Measurements from ENCODE around the gene EFNA1. TPM values are rescaled to one million over a fixed set of nuclear protein-coding genes. Genes with fewer than 3 reads are reported as not detected.

The EFNA1 gene
- total and polyA plus RNA-seq, 7 donors, result 5.5 to 42.6 (median 15.0) TPM

DNA sequence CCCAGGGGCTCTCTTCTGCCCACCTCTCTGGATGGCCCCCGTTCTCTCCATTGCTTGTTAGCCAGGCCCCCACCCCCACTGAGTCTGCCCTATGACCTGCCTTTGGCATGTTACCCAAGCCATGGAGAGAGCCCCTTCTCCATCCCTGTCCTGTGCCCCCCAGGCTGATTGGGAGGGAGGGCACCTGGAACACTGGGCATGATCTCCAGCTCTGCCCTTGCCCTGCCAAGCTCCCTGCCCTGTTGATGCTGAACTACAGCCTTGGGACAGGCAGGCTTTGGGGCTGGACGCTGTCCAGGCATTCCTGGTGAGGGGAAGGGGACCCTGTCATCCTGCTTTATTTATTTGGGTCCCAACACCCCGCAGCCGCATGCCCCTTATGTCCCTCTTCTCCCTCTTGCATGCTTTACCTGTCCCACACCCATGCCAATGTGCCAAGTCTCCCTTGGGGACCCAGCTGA, 56.7 kb downstream of the EFNA1 start:
- no peak overlapping the region for H3K4me3 ChIP-seq
- intact Hi-C loops (cut with DNase I), result no loop called here
- peak overlapping the region; percentile 62 for H3K27ac ChIP-seq
- peaks cover 10% of the 10 kb centered on the region for H3K4me1 ChIP-seq
- ATAC-seq (no peak), DNase-seq (peak in 1 of 2 donors; percentile 48)
- TF ChIP-seq CTCF (IDR thresholded peaks at IDR 0.05), result no peak
- no peaks in the 10 kb centered on the region for H3K9me3 ChIP-seq
- no peaks in the 10 kb centered on the region for H3K36me3 ChIP-seq (ENCODE audit: insufficient read depth in 1 of 2, low read depth in 1 of 2)
- WGBS, 3 donors, result 39 to 61% (median 61%) methylated on average over 3 to 4 of the region's 4 CpGs
- no peaks in the 10 kb centered on the region for H3K27me3 ChIP-seq (ENCODE audit: insufficient read depth in 3 of 3, low read length in 2 of 3)

Other genes starting within 250 kb of the EFNA1 start
- gene PMVK, start 191.2 kb upstream of the EFNA1 start, total RNA-seq, result 10 to 100 TPM; 17.0 to 30.5 (median 22.3) TPM
- gene PMVK, start 191.2 kb upstream of the EFNA1 start, polyA plus RNA-seq, result 10 to 100 TPM; 23.3 to 35.6 (median 30.5) TPM
- gene PBXIP1, start 171.8 kb upstream of the EFNA1 start, total RNA-seq, result 100 to 1,000 TPM in 2 of 4 donors, 10 to 100 TPM in 2; 76.5 to 149 (median 104) TPM
- gene PBXIP1, start 171.8 kb upstream of the EFNA1 start, polyA plus RNA-seq, result 10 to 100 TPM; 13.6 to 79.6 (median 54.8) TPM
- gene PYGO2, start 166.1 kb upstream of the EFNA1 start, total RNA-seq, result 10 to 100 TPM; 14.5 to 23.0 (median 17.4) TPM
- 10 to 100 TPM; 13.1 to 24.0 (median 14.5) TPM for gene PYGO2, start 166.1 kb upstream of the EFNA1 start, polyA plus RNA-seq
- 10 to 100 TPM; 52.3 to 87.2 (median 82.8) TPM for gene SHC1, start 157.1 kb upstream of the EFNA1 start, total RNA-seq
- gene SHC1, start 157.1 kb upstream of the EFNA1 start, polyA plus RNA-seq, result 10 to 100 TPM; 33.2 to 67.3 (median 43.8) TPM
- gene CKS1B, start 153.2 kb upstream of the EFNA1 start, total RNA-seq, result 10 to 100 TPM in 1 of 4 donors, 1 to 10 TPM in 3; 5.5 to 13.8 (median 6.9) TPM
- 10 to 100 TPM; 12.1 to 48.1 (median 30.1) TPM for gene CKS1B, start 153.2 kb upstream of the EFNA1 start, polyA plus RNA-seq
- 10 to 100 TPM; 24.5 to 39.4 (median 30.4) TPM for gene FLAD1, start 144.5 kb upstream of the EFNA1 start, total RNA-seq
- gene FLAD1, start 144.5 kb upstream of the EFNA1 start, polyA plus RNA-seq, result 10 to 100 TPM; 32.4 to 52.7 (median 51.6) TPM
- not detected for gene LENEP, start 134.3 kb upstream of the EFNA1 start, total RNA-seq
- gene LENEP, start 134.3 kb upstream of the EFNA1 start, polyA plus RNA-seq, result not detected
- gene ZBTB7B, start 125.1 kb upstream of the EFNA1 start, total RNA-seq, result 10 to 100 TPM; 34.6 to 97.9 (median 70.9) TPM
- 10 to 100 TPM; 20.2 to 55.5 (median 48.7) TPM for gene ZBTB7B, start 125.1 kb upstream of the EFNA1 start, polyA plus RNA-seq
- under 1 TPM in 2 of 4 donors, not detected in 2; 0.19 to 0.56 TPM for gene DCST2, start 94.1 kb upstream of the EFNA1 start, total RNA-seq
- gene DCST2, start 94.1 kb upstream of the EFNA1 start, polyA plus RNA-seq, result under 1 TPM; 0.04 to 0.38 (median 0.07) TPM
- under 1 TPM in 2 of 4 donors, not detected in 2; 0.12 to 0.34 TPM for gene DCST1, start 94.1 kb upstream of the EFNA1 start, total RNA-seq
- not detected for gene DCST1, start 94.1 kb upstream of the EFNA1 start, polyA plus RNA-seq
- gene ADAM15, start 76.6 kb upstream of the EFNA1 start, total RNA-seq, result 10 to 100 TPM; 38.4 to 50.9 (median 49.3) TPM
- 10 to 100 TPM; 33.2 to 45.4 (median 41.0) TPM for gene ADAM15, start 76.6 kb upstream of the EFNA1 start, polyA plus RNA-seq
- 1 to 10 TPM in 1 of 4 donors, under 1 TPM in 3; 0.69 to 1.1 (median 0.77) TPM for gene EFNA4, start 64.1 kb upstream of the EFNA1 start, total RNA-seq
- 1 to 10 TPM in 2 of 3 donors, under 1 TPM in 1; 0.39 to 1.3 (median 1.2) TPM for gene EFNA4, start 64.1 kb upstream of the EFNA1 start, polyA plus RNA-seq
- gene EFNA3, start 49.0 kb upstream of the EFNA1 start, total RNA-seq, result under 1 TPM in 3 of 4 donors, not detected in 1; 0.32 to 0.69 (median 0.57) TPM
- under 1 TPM; 0.17 to 1.00 (median 0.39) TPM for gene EFNA3, start 49.0 kb upstream of the EFNA1 start, polyA plus RNA-seq
- gene SLC50A1, start 8.0 kb downstream of the EFNA1 start, total RNA-seq, result 1 to 10 TPM; 6.7 to 8.4 (median 7.8) TPM
- gene SLC50A1, start 8.0 kb downstream of the EFNA1 start, polyA plus RNA-seq, result 10 to 100 TPM in 2 of 3 donors, 1 to 10 TPM in 1; 7.5 to 16.2 (median 10.8) TPM
- 10 to 100 TPM; 47.0 to 54.5 (median 50.0) TPM for gene DPM3, start 12.7 kb downstream of the EFNA1 start, total RNA-seq
- 100 to 1,000 TPM; 110 to 123 (median 122) TPM for gene DPM3, start 12.7 kb downstream of the EFNA1 start, polyA plus RNA-seq
- 100 to 1,000 TPM; 115 to 152 (median 118) TPM for gene KRTCAP2, start 45.4 kb downstream of the EFNA1 start, total RNA-seq
- 100 to 1,000 TPM; 137 to 171 (median 149) TPM for gene KRTCAP2, start 45.4 kb downstream of the EFNA1 start, polyA plus RNA-seq
- gene TRIM46, start 46.0 kb downstream of the EFNA1 start, total RNA-seq, result under 1 TPM in 2 of 4 donors, not detected in 2; 0.15 to 0.16 TPM
- gene TRIM46, start 46.0 kb downstream of the EFNA1 start, polyA plus RNA-seq, result under 1 TPM in 2 of 3 donors, not detected in 1; 0.03 TPM
- 1 to 10 TPM; 3.1 to 8.1 (median 4.5) TPM for gene THBS3, start 80.0 kb downstream of the EFNA1 start, total RNA-seq
- 1 to 10 TPM; 2.8 to 3.5 (median 2.8) TPM for gene THBS3, start 80.0 kb downstream of the EFNA1 start, polyA plus RNA-seq
- 10 to 100 TPM in 3 of 4 donors, 1 to 10 TPM in 1; 8.1 to 17.7 (median 14.0) TPM for gene MTX1, start 80.8 kb downstream of the EFNA1 start, total RNA-seq
- gene MTX1, start 80.8 kb downstream of the EFNA1 start, polyA plus RNA-seq, result 10 to 100 TPM; 25.8 to 47.1 (median 27.4) TPM
- gene ENTREP3, start 127.6 kb downstream of the EFNA1 start, total RNA-seq, result 10 to 100 TPM; 20.6 to 28.8 (median 23.8) TPM
- gene ENTREP3, start 127.6 kb downstream of the EFNA1 start, polyA plus RNA-seq, result 10 to 100 TPM; 17.6 to 61.3 (median 21.2) TPM
- gene SCAMP3, start 134.5 kb downstream of the EFNA1 start, total RNA-seq, result 10 to 100 TPM; 49.5 to 70.7 (median 57.2) TPM
- 100 to 1,000 TPM in 2 of 3 donors, 10 to 100 TPM in 1; 75.0 to 159 (median 108) TPM for gene SCAMP3, start 134.5 kb downstream of the EFNA1 start, polyA plus RNA-seq
- gene CLK2, start 145.6 kb downstream of the EFNA1 start, total RNA-seq, result 10 to 100 TPM; 11.7 to 28.5 (median 22.7) TPM
- gene CLK2, start 145.6 kb downstream of the EFNA1 start, polyA plus RNA-seq, result 10 to 100 TPM; 15.2 to 20.9 (median 15.3) TPM
- gene HCN3, start 149.6 kb downstream of the EFNA1 start, total RNA-seq, result under 1 TPM in 3 of 4 donors, not detected in 1; 0.27 to 0.82 (median 0.32) TPM
- under 1 TPM; 0.38 to 0.97 (median 0.52) TPM for gene HCN3, start 149.6 kb downstream of the EFNA1 start, polyA plus RNA-seq
- not detected for gene PKLR, start 173.6 kb downstream of the EFNA1 start, total RNA-seq
- gene PKLR, start 173.6 kb downstream of the EFNA1 start, polyA plus RNA-seq, result under 1 TPM in 1 of 3 donors, not detected in 2; 0.01 TPM
- gene FDPS, start 181.0 kb downstream of the EFNA1 start, total RNA-seq, result 10 to 100 TPM; 46.2 to 60.8 (median 48.8) TPM
- 10 to 100 TPM; 53.7 to 85.2 (median 54.9) TPM for gene FDPS, start 181.0 kb downstream of the EFNA1 start, polyA plus RNA-seq
- gene RUSC1, start 193.0 kb downstream of the EFNA1 start, total RNA-seq, result 10 to 100 TPM in 1 of 4 donors, 1 to 10 TPM in 3; 6.5 to 14.2 (median 8.7) TPM
- 10 to 100 TPM; 10.3 to 21.6 (median 16.4) TPM for gene RUSC1, start 193.0 kb downstream of the EFNA1 start, polyA plus RNA-seq

Measured in psoas muscle (tissue), 8 donors.